Measurements from ENCODE around the gene IFRD2. TPM values are rescaled to one million over a fixed set of nuclear protein-coding genes. Genes with fewer than 3 reads are reported as not detected.
"Not testable (repeated sequence)": the region's sequence is repeated elsewhere in the genome, so short reads cannot be mapped to it uniquely, and the experiment has no call there.

Gene IFRD2
- total and polyA plus RNA-seq, 7 donors = 24.5 to 73.1 (median 51.8) TPM

- H3K9me3 ChIP-seq = no peaks in the 10 kb centered on the region
- TF ChIP-seq CTCF (IDR thresholded peaks at IDR 0.05) (peak; percentile 40 to 68 (median 64)), POLR2AphosphoS5 (IDR thresholded peaks at IDR 0.05) (peak in 1 of 4 donors; percentile 17), POLR2A (IDR thresholded peaks at IDR 0.05) (no peak)
- H3K27me3 ChIP-seq = peaks cover 0 to 21% (median 0%) of the 10 kb centered on the region in 3 donors
- WGBS, 2 donors = 37 to 45% methylated on average over 26 of the region's 26 CpGs
- H3K27ac ChIP-seq = no peak overlapping the region
- no peak overlapping the region for H3K4me3 ChIP-seq
- intact Hi-C loops (cut with DNase I) = no loop called here
- peak; percentile 80 for DNase-seq
- peaks cover 0 to 41% (median 27%) of the 10 kb centered on the region in 4 donors for H3K4me1 ChIP-seq
- peaks cover 0 to 11% (median 0%) of the 10 kb centered on the region in 4 donors for H3K36me3 ChIP-seq
Measured at GRCh38 chr3:50274371-50275104, 17.7 kb downstream of the IFRD2 start.

GRCh38 chr3:50273689-50274065, 18.6 kb downstream of the IFRD2 start:
- Histone ChIP-seq H3K4me3 (peak overlapping the region in 2 of 4 donors; percentile 35 to 45), H3K9me3 (no peaks in the 10 kb centered on the region), H3K27me3 (peaks cover 0 to 21% (median 0%) of the 10 kb centered on the region in 3 donors), H3K27ac (peak overlapping the region in 3 of 4 donors; percentile 33 to 65 (median 48)), H3K4me1 (peaks cover 0 to 41% (median 32%) of the 10 kb centered on the region in 4 donors), H3K36me3 (peaks cover 0 to 11% (median 0%) of the 10 kb centered on the region in 4 donors)
- no peak for TF ChIP-seq POLR2A (IDR thresholded peaks at IDR 0.05)
- TF ChIP-seq EP300 (IDR thresholded peaks at IDR 0.05) = no peak
- TF ChIP-seq POLR2AphosphoS5 (IDR thresholded peaks at IDR 0.05) = no peak
- TF ChIP-seq CTCF (IDR thresholded peaks at IDR 0.05) = no peak
- intact Hi-C loops (cut with DNase I) = loop anchor here (1.0 to 2.0 kb wide), 3 partner anchors 13 to 81 kb away; no protein-coding TSS in a partner anchor
- 56 to 73% methylated on average over 31 of the region's 31 CpGs for WGBS, 2 donors
- peak; percentile 67 for DNase-seq

- intact Hi-C loops (cut with DNase I) = loop anchor here (1.0 to 2.0 kb wide), 3 partner anchors 13 to 80 kb away; no protein-coding TSS in a partner anchor
- H3K4me3 ChIP-seq = peak overlapping the region in 3 of 4 donors; percentile 31 to 45 (median 35)
- no peaks in the 10 kb centered on the region for H3K9me3 ChIP-seq
- peak overlapping the region in 3 of 4 donors; percentile 48 to 99 (median 65) for H3K27ac ChIP-seq
- peak in 3 of 4 donors; percentile 20 to 38 (median 34) for TF ChIP-seq POLR2AphosphoS5 (IDR thresholded peaks at IDR 0.05)
- peak; percentile 97 to 99 (median 99) for TF ChIP-seq CTCF (IDR thresholded peaks at IDR 0.05)
- no peak for TF ChIP-seq POLR2A (IDR thresholded peaks at IDR 0.05)
- TF ChIP-seq EP300 (IDR thresholded peaks at IDR 0.05) = no peak
- H3K36me3 ChIP-seq = peaks cover 0 to 11% (median 0%) of the 10 kb centered on the region in 4 donors
- H3K4me1 ChIP-seq = peaks cover 0 to 43% (median 36%) of the 10 kb centered on the region in 4 donors
- peaks cover 0 to 21% (median 0%) of the 10 kb centered on the region in 3 donors for H3K27me3 ChIP-seq
- DNase-seq = peak; percentile 92
- 2 to 5% methylated on average over 61 of the region's 61 CpGs for WGBS, 2 donors
Measured at GRCh38 chr3:50272911-50273688, 19.1 kb downstream of the IFRD2 start.

- peak overlapping the region in 1 of 4 donors; percentile 45 for H3K4me3 ChIP-seq
Measured at GRCh38 chr3:50272538-50272910, 19.7 kb downstream of the IFRD2 start.

More at GRCh38 chr3:50272538-50272910, 19.7 kb downstream of the IFRD2 start:
- intact Hi-C loops (cut with DNase I) = loop anchor here (2.0 kb wide), 1 partner anchor 80 kb away; no protein-coding TSS in a partner anchor
- DNase-seq, H3K9me3 ChIP-seq: not testable (repeated sequence)
- H3K27ac ChIP-seq = peak overlapping the region in 3 of 4 donors; percentile 48 to 99 (median 65)
- H3K36me3 ChIP-seq = peaks cover 0 to 11% (median 0%) of the 10 kb centered on the region in 4 donors
- 61 to 71% methylated on average over 10 of the region's 10 CpGs for WGBS, 2 donors
- peaks cover 0 to 21% (median 0%) of the 10 kb centered on the region in 3 donors for H3K27me3 ChIP-seq
- peaks cover 0 to 49% (median 42%) of the 10 kb centered on the region in 4 donors for H3K4me1 ChIP-seq

All from sigmoid colon (tissue), 7 donors.